Measurements from ENCODE around the gene RAB1A.

GRCh38 chr2:65085148-65085547 lies 44.8 kb downstream of the RAB1A start:
- TF ChIP-seq CTCF (IDR thresholded peaks at IDR 0.05 in 4 of 5, conservative IDR thresholded peaks at IDR 0.05 in 1 of 5) (no peak), POLR2A (IDR thresholded peaks at IDR 0.05) (no peak)
